GM12891 (cell line): ENCODE measurements around the gene URI1.
"Not testable (repeated sequence)": the region's sequence is repeated elsewhere in the genome, so short reads cannot be mapped to it uniquely, and the experiment has no call there.

Source experiments
- DNase-seq: peaks from one replicate; pipeline ENCODE4 v3.0.0; 2011; ENCODE audit warnings: low spot score; ENCODE audit not compliant: insufficient read length
- FAIRE-seq: peaks from 2 replicates; lab custom pipeline; 2011; peaks lifted over from hg19 to GRCh38; lab: Jason Lieb, UNC
- PAX5 ChIP-seq: IDR thresholded peaks from 2 replicates; pipeline ENCODE4 v1.6.1; 2011; ENCODE audit warnings: low read length, moderate library complexity, mild to moderate bottlenecking; ENCODE audit not compliant: insufficient read depth, severe bottlenecking
- POLR2A ChIP-seq: IDR thresholded peaks from 2 replicates; pipeline ENCODE4 v1.6.1; 2011; ENCODE audit warnings: low read depth, low read length, control low read depth
- POLR2AphosphoS5 ChIP-seq: IDR thresholded peaks from 2 replicates; pipeline ENCODE4 v1.6.1; 2011; ENCODE audit warnings: low read depth, low read length, control low read depth
- POU2F2 ChIP-seq: IDR thresholded peaks from 2 replicates; pipeline ENCODE4 v1.6.1; 2011; ENCODE audit warnings: low read depth, mild to moderate bottlenecking, control low read depth, low read length, moderate library complexity
- SPI1 ChIP-seq: IDR thresholded peaks from 2 replicates; pipeline ENCODE4 v1.6.1; 2011; ENCODE audit warnings: low read depth, low read length, control low read depth
- TAF1 ChIP-seq: IDR thresholded peaks from 2 replicates; pipeline ENCODE4 v1.6.1; 2011; ENCODE audit warnings: low read depth, low read length, control low read depth

URI1 gene

GRCh38 chr19:29940971-29941585 lies 961 bp upstream of the URI1 start:
- DNase-seq: no peak
- TF ChIP-seq SPI1 (no peak), POLR2A (no peak), POU2F2 (no peak), POLR2AphosphoS5 (no peak), PAX5 (no peak), TAF1 (no peak)
- no peak for FAIRE-seq

DNA sequence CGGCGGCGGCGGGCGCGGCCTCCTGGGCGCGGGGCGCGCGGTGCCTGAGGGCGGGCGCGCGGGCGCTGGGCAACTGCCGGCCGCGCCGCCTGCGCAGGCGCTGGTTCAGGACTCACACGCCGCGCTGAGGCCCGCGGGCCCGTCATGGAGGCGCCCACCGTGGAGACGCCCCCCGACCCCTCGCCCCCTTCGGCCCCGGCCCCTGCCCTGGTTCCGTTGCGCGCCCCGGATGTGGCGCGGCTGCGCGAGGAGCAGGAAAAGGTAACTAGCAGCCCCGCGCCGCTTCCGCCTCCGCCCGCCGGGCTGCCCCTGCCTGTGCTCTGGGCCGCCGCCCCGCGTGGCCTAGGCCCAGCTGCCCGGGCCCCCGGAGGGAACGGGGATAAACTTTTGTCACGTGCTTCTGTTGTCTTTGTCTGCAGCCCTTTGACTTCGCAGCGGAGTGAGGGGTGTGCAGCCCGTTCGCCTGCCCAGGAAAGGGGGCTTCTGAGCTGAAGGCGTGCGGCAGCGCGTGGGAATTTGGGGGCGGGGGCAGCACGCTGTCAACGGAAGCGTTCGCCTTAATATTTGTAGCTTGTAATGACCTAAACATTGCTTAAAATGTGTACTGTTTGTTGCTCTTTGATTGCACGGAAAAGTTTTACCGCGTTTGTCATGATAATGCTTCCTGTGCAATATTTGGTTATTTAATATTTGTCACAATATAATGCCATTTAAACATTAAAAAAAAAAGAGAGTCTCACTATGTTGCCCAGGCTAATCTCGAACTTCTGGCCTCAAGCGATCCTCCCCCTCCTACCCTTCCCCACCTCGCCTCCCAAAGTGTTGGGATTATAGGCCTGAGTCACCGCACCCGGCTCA lies 594 bp downstream of the URI1 start:
- FAIRE-seq: no peak
- DNase-seq: peak; percentile 56
- TF ChIP-seq POU2F2 (no peak), PAX5 (no peak), TAF1 (no peak), POLR2A (no peak), SPI1 (no peak)

GRCh38 chr19:29943615-29944014 lies 1.6 kb downstream of the URI1 start:
- DNase-seq (no peak), FAIRE-seq (no peak)
- no peak for TF ChIP-seq POLR2A
- TF ChIP-seq SPI1: no peak
- no peak for TF ChIP-seq PAX5
- no peak for TF ChIP-seq TAF1

- FAIRE-seq (no peak), DNase-seq (no peak)
- TF ChIP-seq POLR2AphosphoS5: no peak
- no peak for TF ChIP-seq TAF1
- no peak for TF ChIP-seq PAX5
Observed at GRCh38 chr19:29944390-29945012, 2.5 kb downstream of the URI1 start.

DNA sequence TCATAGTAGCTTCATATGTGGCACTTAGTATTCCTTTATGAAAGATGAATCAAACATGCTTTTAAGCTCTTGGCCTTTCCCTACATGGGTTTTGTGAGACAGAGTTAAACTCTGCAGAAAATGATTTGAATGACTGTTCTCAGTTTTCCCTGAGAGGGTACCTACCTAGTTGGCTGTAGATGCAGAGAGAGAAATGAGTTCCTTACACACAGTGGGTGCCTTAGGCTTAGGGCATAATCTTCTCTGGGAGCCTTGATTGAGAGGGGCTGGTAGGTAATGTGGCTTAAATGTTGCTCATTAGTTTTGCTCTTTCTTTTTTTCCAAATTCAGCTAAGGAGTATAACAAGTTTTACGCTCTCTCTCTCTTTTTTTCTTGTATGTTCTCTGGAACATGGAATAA lies 3.0 kb downstream of the URI1 start:
- FAIRE-seq (no peak), DNase-seq (no peak)
- no peak for TF ChIP-seq PAX5
- TF ChIP-seq POU2F2: no peak
- TF ChIP-seq SPI1: no peak
- TF ChIP-seq POLR2A: no peak

DNA sequence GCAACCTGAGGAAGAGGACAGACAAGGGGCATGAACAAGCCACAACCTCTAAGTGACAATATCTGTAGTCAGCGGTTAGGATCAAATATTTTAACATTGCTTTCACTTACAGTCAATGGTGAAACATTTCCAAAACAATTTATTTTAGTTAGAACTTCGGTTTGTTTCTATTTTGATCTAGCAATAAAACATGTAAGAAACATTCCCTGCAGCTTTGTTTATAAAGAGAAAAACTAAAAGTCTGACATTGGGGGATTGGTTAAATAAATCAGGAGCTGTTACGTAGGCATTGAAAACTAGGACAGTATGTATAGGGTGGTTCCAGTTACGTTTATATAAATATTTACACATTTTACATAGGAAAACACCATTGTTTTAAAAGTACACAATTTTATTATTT lies 3.4 kb downstream of the URI1 start:
- no peak for DNase-seq
- FAIRE-seq: no peak
- TF ChIP-seq POU2F2: no peak
- TF ChIP-seq POLR2A: no peak
- TF ChIP-seq TAF1: no peak
- TF ChIP-seq PAX5: no peak
- TF ChIP-seq SPI1: no peak
- no peak for TF ChIP-seq POLR2AphosphoS5

DNA sequence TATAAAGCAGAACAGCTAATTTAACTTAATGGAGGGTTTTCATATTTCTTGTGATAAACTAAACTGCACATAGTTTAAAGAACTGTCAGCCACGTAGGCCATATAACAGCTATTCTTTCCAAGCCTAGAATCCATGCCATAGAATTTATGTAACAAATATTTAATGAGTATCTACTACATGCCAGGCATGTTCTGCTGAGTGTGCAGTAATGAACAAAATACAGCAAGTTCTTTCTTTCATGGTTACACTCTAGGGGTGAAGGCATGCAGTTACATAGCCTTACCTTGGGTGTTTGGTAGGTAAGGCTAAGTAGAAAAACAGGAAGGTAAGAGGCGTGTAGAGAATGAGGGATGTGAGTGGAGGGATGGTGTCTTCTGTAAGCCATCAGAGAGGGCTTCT lies 4.6 kb downstream of the URI1 start:
- TF ChIP-seq PAX5 (no peak), POLR2AphosphoS5 (no peak), TAF1 (no peak), SPI1 (no peak), POLR2A (no peak), POU2F2 (no peak)
- FAIRE-seq (no peak), DNase-seq (no peak)

DNA sequence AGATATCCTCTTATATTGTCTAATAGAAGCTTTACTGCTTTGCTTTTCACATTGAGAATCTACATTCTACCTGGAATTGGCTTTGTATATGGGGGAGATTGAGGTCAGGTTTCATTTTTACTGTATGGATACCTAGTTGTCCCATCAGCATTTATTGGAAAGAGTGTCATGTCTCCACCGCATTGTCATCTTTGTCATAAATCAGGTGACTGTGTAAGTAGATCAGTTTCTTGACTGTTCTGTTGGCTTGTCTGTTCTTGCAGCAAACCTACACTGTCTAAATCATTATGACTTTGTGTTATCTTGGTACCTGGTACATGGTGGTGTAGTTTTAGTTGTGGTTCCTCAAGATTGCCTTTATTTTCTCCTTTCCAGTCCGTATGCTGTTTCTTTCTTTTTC lies 5.8 kb downstream of the URI1 start:
- DNase-seq (no peak), FAIRE-seq (peak; percentile 31)
- TF ChIP-seq TAF1 (no peak), PAX5 (no peak), POU2F2 (no peak), POLR2AphosphoS5 (no peak), POLR2A (no peak), SPI1 (no peak)

- not testable (repeated sequence) for DNase-seq, FAIRE-seq
Observed at GRCh38 chr19:29948759-29949470, 6.9 kb downstream of the URI1 start.

DNA sequence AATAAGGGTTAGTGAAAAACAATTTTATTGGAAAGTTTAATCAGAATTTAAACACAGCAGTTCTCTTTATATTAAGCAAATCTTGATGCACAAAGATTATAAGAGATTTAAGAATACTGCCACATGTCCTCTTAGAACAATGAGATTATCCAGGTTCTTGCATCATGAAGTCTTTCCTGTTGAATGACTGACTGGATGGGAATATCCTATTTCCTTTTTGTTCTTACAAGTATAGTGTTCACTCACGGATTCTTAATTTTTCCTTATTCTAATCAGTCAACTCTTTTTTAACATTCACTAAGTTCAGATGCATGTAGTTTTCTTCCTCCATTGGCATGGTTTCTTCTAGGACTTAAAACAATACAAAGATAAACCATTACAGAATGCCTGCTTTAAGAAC lies 10.1 kb downstream of the URI1 start:
- FAIRE-seq (no peak), DNase-seq (no peak)
- TF ChIP-seq POLR2AphosphoS5: no peak
- no peak for TF ChIP-seq SPI1
- TF ChIP-seq POLR2A: no peak
- TF ChIP-seq PAX5: no peak
- no peak for TF ChIP-seq POU2F2
- no peak for TF ChIP-seq TAF1
